IPS DF 6.9 (cell line): ENCODE data around the gene KIF26B.

Experiments used
- DNase-seq: peaks from one replicate; pipeline ENCODE4 v3.0.0-alpha.2; 2013; ENCODE audit warnings: low read depth, low spot score
- H3K27ac ChIP-seq: one replicate; pipeline ENCODE4 v1.5.1; 2013; ENCODE audit warnings: low read length, control low read depth
- H3K27me3 ChIP-seq: 2 replicates; pipeline ENCODE4 v1.6.1; 2013; ENCODE audit warnings: mild to moderate bottlenecking, low read length; ENCODE audit not compliant: control insufficient read depth, insufficient read depth
- H3K36me3 ChIP-seq: 2 replicates; pipeline ENCODE4 v1.6.1; 2013; ENCODE audit warnings: low read length; ENCODE audit not compliant: control insufficient read depth, insufficient read depth
- H3K4me1 ChIP-seq: 2 replicates; pipeline ENCODE4 v1.6.1; 2013; ENCODE audit warnings: low read length; ENCODE audit not compliant: control insufficient read depth, insufficient read depth
- H3K4me3 ChIP-seq: 2 replicates; pipeline ENCODE4 v1.5.1; 2013; ENCODE audit warnings: mild to moderate bottlenecking, low read length
- H3K9me3 ChIP-seq: 2 replicates; pipeline ENCODE4 v1.6.1; 2013; ENCODE audit warnings: low read length, inconsistent platforms; ENCODE audit not compliant: control insufficient read depth, insufficient read depth
- WGBS: extraction: QIAGEN DNeasy Blood & Tissue Kit; methylation state at CpG from one replicate; pipeline ENCODE4 v1.1.7; 2013; ENCODE audit warnings: mixed read lengths, missing lambda C conversion rate; ENCODE audit not compliant: insufficient read length, insufficient coverage; 5-methylcytosine and 5-hydroxymethylcytosine counted together

The KIF26B gene

DNA sequence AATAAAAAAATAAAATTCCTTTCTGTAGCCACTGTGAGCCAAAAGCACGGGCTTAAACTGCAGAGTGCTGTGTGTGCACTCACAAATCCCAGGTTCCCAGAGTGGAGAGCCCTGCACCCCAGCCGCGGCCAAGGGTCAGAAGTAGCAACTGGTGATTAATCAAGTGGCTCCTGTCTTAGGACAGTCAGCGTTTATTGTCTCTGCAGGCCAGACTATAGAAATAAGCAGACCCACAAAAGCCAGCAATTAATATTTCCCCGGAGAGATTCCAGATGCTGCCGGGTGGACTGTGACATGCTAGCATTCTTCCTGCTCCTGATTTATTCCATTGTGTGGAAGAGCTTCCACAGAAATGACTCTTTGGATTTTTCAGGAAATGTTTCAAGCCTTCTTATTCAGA is 412.2 kb downstream of the KIF26B start:
- no peaks in the 10 kb centered on the region for H3K27me3 ChIP-seq
- H3K4me3 ChIP-seq: no peak overlapping the region
- DNase-seq: no peak
- H3K9me3 ChIP-seq: no peaks in the 10 kb centered on the region
- H3K27ac ChIP-seq: no peak overlapping the region
- H3K36me3 ChIP-seq: no peaks in the 10 kb centered on the region
- WGBS: no CpG with 5 or more reads among the region's 6 CpGs
- H3K4me1 ChIP-seq: no peaks in the 10 kb centered on the region

GRCh38 chr1:245571815-245572294 is 417.1 kb downstream of the KIF26B start:
- Histone ChIP-seq H3K9me3 (no peaks in the 10 kb centered on the region), H3K4me3 (no peak overlapping the region), H3K36me3 (no peaks in the 10 kb centered on the region), H3K4me1 (no peaks in the 10 kb centered on the region), H3K27me3 (no peaks in the 10 kb centered on the region), H3K27ac (no peak overlapping the region)
- no peak for DNase-seq
- WGBS: no CpG with 5 or more reads among the region's 11 CpGs

DNA sequence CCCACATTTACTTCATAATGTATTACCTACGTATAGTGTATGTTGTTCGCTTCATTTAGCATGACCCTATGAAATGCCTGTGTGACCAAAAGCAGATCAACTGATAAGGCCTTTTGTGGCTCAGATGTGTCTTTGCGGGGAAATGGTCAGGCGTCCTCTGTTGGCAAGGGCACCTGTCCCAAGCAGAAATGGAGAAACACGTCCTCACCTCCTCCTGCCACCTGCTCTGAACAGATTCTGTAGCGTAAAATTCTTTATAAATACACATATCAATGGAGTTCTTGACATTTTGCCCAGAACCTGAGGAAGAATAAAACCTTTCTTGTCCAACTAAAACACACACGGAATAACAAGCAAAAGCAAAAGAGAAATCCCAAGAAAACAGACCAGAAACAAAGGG is 417.9 kb downstream of the KIF26B start:
- Histone ChIP-seq H3K9me3 (no peaks in the 10 kb centered on the region), H3K36me3 (no peaks in the 10 kb centered on the region), H3K4me1 (no peaks in the 10 kb centered on the region), H3K27me3 (no peaks in the 10 kb centered on the region), H3K4me3 (no peak overlapping the region), H3K27ac (no peak overlapping the region)
- whole genome bisulfite sequencing: 100% methylated on average over 1 of the region's 7 CpGs
- DNase-seq: no peak

DNA sequence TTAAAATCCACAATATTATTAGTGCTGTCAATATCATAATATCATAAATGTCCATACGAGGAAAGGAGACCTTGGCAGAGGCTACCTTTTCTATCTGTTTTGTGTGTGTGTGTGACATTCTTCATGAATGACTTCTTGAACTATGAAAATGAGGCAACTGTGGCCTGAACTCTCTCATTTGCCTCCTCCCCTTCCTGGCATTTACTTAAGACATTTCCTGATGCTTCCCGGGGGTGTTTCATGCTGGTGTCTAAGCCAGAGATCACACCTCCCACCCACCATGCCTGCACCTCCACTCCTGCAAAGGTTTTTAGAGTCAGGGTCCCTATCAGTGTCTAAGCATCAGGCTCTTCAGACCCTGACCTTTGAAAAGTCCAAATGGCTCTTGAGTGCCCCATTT is 420.9 kb downstream of the KIF26B start:
- WGBS: no CpG with 5 or more reads among the region's 2 CpGs
- H3K4me1 ChIP-seq: no peaks in the 10 kb centered on the region
- H3K9me3 ChIP-seq: no peaks in the 10 kb centered on the region
- no peak overlapping the region for H3K27ac ChIP-seq
- H3K36me3 ChIP-seq: no peaks in the 10 kb centered on the region
- no peak for DNase-seq
- no peak overlapping the region for H3K4me3 ChIP-seq
- H3K27me3 ChIP-seq: no peaks in the 10 kb centered on the region

- Histone ChIP-seq H3K27ac (no peak overlapping the region), H3K27me3 (no peaks in the 10 kb centered on the region), H3K4me3 (no peak overlapping the region), H3K9me3 (no peaks in the 10 kb centered on the region), H3K36me3 (no peaks in the 10 kb centered on the region), H3K4me1 (no peaks in the 10 kb centered on the region)
- no CpG with 5 or more reads among the region's 4 CpGs for WGBS
- DNase-seq: no peak
Measured at GRCh38 chr1:245576323-245576722, 421.5 kb downstream of the KIF26B start.

GRCh38 chr1:245577191-245578157 is 422.7 kb downstream of the KIF26B start:
- no CpG with 5 or more reads among the region's 34 CpGs for WGBS
- DNase-seq: no peak
- no peak overlapping the region for H3K27ac ChIP-seq
- H3K36me3 ChIP-seq: no peaks in the 10 kb centered on the region
- H3K4me3 ChIP-seq: no peak overlapping the region
- H3K9me3 ChIP-seq: no peaks in the 10 kb centered on the region
- no peaks in the 10 kb centered on the region for H3K27me3 ChIP-seq
- H3K4me1 ChIP-seq: no peaks in the 10 kb centered on the region

GRCh38 chr1:245578308-245578707 is 423.5 kb downstream of the KIF26B start:
- H3K9me3 ChIP-seq: no peaks in the 10 kb centered on the region
- no peaks in the 10 kb centered on the region for H3K4me1 ChIP-seq
- H3K36me3 ChIP-seq: no peaks in the 10 kb centered on the region
- H3K4me3 ChIP-seq: no peak overlapping the region
- WGBS: no CpG with 5 or more reads among the region's 3 CpGs
- H3K27ac ChIP-seq: no peak overlapping the region
- DNase-seq: no peak
- H3K27me3 ChIP-seq: no peaks in the 10 kb centered on the region

DNA sequence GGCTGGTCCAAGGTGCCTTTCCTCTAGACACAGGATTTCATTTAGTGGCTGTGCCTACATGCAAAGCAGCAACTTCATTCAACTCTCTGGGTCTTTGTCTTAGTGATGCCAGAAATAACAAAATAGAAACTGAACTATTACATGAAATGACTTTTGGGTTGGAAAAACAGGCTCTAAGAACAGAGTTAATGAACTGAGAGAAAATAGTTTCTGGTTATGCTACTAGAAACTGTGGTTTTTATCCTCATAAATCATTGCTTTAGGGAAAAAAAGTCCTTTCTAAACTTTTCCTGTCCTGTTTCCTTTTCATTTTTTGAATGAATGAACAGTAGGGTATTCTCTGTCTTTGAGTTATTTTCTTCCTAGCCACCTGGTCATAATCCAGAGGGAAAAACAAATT is 424.0 kb downstream of the KIF26B start:
- Histone ChIP-seq H3K9me3 (no peaks in the 10 kb centered on the region), H3K27me3 (no peaks in the 10 kb centered on the region), H3K4me3 (no peak overlapping the region), H3K4me1 (no peaks in the 10 kb centered on the region), H3K36me3 (no peaks in the 10 kb centered on the region), H3K27ac (no peak overlapping the region)
- no peak for DNase-seq

DNA sequence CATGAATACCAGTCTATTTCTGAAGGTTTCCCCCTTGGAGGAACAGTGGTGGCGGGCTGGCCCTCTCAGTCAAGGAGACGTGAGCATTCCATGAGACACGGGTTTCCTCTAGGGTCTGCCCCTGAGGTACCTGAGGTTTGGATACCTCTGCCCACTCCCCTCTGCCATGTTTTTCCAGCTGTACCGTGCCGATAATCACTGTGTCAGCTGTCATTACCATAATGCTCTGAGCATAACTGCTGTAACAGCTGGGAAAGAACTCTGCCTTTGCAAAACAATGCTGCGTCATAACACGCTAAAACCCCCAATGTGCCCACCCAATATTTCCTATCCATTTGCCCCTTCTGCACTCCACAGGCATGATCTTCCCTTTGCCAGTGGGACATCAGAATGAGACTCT is 425.1 kb downstream of the KIF26B start:
- no CpG with 5 or more reads among the region's 7 CpGs for WGBS
- Histone ChIP-seq H3K4me3 (no peak overlapping the region), H3K27me3 (no peaks in the 10 kb centered on the region), H3K4me1 (no peaks in the 10 kb centered on the region), H3K27ac (no peak overlapping the region), H3K9me3 (no peaks in the 10 kb centered on the region), H3K36me3 (no peaks in the 10 kb centered on the region)
- DNase-seq: no peak

GRCh38 chr1:245580651-245581050 is 425.9 kb downstream of the KIF26B start:
- Histone ChIP-seq H3K9me3 (no peaks in the 10 kb centered on the region), H3K4me1 (no peaks in the 10 kb centered on the region), H3K27ac (no peak overlapping the region), H3K27me3 (no peaks in the 10 kb centered on the region), H3K36me3 (no peaks in the 10 kb centered on the region), H3K4me3 (no peak overlapping the region)
- no peak for DNase-seq
- no CpG with 5 or more reads among the region's 6 CpGs for WGBS

DNA sequence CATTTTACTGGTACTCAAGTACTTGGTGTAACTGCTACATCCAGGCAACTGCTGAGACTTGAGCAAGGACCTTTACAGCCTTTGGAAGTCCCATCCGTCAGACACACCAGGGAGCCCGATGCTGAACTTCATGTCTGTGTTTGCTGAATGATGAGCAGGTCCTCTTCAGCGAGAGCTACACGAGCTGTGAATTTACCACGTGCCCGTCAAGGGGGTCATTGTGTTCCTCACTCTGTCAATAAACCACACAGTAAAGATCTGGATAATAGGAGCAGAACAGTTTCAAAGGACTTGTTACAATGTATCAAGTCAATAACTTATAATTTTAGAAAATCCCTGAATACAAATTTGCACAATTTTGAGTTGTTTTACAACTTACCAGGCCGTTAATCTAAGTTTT is 427.2 kb downstream of the KIF26B start:
- no peak for DNase-seq
- Histone ChIP-seq H3K4me3 (no peak overlapping the region), H3K36me3 (no peaks in the 10 kb centered on the region), H3K4me1 (no peaks in the 10 kb centered on the region), H3K9me3 (no peaks in the 10 kb centered on the region), H3K27me3 (no peaks in the 10 kb centered on the region), H3K27ac (no peak overlapping the region)
- no CpG with 5 or more reads among the region's 7 CpGs for WGBS
